DMS 273 (cell line): ENCODE measurements around the gene PPL.

ENCODE experiments used
- DNase-seq: peaks from one replicate; lab custom pipeline; 2025; ENCODE audit not compliant: unreplicated experiment; lab: John Stamatoyannopoulos, UW

The PPL gene

DNA sequence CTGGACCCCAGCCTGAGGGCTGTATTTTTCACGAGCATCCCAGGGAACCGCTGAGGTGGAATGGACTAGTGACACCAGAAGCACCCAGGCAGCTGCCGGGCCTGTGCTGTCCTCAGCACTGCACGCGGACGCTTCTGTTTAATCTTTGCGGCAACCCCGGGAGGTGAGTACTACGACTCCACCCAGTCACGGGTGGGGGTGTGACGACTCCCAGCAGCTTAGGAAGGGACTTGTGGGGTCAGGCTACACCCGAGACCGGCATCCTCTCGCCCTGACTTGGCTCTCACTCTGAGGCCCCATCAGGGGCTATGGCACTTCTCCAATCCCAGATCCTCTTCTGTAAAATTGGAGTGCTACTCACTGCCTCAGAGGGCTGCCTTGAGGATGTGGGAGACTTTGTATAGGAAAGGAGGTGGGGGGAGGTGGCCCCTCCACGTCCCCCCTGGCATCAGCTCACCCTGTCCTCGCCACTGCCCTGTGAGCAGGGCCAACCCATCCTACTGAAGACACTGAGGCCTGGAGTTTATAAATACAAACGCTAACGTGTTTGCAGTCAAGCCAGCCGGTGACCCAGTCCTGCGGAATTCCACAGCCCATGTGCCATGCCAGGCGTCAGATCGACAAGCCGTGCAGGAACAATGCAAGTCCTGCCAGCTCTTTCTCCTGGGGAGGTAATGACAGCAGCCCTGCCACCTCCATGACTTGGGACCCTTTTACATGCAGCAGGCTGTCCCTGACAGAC lies 44.4 kb downstream of the PPL start:
- DNase-seq = peak; percentile 56

DNA sequence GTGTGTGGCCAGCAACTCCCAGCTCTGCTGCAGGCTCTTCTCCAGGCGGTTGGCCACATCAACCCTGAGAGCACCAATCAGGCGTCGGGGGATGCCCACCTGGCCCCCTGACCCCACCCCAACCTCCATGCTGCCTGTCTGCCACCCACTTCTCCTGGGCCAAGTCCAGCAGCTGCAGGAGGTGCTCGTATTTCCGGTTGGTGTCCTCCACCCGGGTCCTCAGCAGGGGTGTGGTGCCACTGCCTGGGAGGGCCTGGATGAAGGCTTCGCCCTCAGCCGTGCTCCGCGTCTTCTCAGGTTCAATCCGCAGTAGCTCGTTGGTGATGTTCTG lies 45.1 kb downstream of the PPL start:
- DNase-seq = no peak

DNA sequence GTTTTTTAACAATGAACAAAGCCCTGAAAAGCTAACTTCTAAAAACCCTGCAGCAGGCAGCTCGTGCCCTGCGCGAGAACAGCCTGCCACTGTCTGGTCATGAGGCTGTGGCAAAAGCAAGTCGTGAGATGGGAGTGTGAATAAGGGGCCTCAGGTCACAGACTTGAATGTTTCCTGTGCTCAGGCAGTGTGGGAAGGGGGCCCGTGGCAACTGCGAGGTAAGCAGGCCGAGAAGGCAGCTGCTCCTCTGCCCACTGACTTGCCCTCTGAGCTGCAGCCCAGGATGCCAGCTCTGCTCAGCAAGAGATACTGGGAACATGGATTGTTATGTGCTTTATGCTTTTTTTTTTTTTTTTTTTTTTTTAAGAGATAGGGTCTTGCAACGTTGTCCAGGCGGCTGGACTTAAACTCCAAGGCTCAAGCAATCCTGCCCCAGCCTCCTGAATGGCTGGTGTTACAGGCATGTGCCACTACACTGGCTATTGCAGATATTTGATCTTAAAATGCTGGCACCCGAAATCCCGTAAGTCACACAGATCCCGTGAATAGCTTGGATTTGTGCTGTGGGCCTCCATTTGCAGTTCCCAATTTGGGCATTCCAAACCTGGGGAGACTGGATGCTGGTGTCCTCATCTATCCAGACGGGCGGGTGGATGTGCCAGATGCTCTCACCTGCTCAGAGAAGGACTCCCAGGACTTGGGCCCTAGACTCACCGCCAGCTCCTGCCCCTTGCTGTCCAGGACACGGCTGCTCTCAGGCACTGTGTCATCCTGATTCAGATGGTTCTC lies 45.7 kb downstream of the PPL start:
- no peak for DNase-seq

DNA sequence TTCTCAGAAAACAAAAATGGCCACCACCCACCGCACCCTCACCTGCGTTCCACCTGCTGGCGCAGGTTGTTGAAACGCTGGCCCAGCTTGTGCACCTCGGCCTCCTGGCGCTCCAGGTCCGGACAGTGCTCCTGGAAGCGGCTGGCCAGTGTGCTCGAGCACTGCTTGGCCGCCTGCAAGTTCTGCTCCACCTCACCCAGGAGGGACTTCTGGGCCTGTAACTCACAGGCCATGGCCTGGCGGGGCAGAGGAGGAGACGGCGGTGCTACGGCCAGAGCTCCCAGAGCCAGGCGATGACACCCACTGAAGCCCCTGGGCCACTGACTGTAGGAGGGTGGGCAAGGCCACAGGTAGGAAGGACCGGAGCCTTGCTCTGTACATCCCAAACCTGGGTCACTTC lies 46.3 kb downstream of the PPL start:
- DNase-seq = no peak

DNA sequence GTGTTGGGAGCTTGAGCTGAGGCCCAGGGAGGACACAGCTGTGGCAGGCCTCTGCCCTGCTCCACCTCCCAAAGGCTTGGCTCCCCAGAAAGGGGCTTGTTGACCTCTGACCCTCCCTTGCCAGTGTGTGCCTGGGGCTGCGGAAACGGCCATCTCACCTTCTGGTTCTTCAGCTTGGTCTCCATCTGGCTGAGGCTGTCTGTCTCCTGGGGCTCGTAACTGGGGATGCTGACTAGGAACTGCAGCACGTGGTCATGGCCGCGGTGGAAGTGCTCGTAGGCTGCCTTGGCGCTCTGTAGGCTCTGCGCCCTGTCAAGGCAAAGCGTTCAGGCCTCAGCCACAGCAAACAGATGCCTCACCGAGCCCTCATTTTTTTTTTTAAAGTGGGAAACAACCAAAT lies 46.9 kb downstream of the PPL start:
- peak; percentile 51 for DNase-seq

DNA sequence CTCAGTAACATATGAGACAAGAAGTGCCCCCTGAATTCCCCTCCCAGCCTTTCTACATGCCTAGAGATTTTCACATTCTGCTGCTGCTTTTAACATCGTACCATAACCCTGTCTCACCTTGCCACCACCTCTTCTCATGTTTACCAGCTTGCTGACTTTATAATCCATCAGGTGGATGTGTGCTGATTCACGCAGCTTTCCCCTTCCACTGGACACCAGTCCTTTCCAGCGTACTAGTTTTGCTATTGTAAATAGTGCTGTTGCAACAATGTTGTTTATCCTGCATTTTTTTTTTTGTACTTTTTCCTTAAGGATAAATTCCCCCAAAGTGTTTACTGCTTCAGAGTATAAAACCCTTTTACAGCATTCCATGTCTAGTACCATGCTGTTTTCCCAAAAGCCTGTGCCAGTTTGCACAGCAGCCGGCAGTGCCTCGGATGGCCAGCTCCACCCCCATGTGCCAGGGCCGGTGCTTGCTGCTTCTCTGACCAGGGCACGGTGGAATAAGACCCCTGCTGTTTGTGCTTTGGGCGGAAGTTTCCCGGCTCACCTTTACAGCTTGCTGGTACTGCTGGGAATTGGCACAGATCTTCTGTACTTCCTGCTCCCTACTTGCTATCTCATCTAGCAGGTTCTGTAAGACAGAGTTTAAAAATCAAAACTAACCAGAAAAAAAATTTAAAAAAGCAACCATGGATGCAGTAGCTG lies 48.4 kb downstream of the PPL start:
- DNase-seq = no peak

DNA sequence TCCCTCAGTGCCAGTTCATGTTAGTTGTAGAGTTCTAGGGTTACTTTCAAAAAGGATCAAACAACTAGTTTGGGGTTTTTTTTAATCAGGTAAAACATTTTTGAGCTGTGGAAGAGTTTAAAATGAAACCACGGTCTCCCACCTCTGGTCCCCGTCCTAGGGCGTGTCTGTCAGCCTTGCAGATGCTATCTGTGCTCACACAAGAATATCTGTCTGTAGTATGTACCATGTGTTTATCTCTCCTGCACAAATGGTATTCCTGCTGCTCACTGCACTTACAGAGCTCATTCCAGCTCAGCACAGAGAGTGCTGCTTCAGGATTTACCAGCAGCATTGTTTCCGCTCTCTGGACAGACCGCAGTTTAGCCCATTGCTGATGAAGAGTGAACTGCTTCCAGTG lies 50.8 kb downstream of the PPL start:
- DNase-seq = no peak

DNA sequence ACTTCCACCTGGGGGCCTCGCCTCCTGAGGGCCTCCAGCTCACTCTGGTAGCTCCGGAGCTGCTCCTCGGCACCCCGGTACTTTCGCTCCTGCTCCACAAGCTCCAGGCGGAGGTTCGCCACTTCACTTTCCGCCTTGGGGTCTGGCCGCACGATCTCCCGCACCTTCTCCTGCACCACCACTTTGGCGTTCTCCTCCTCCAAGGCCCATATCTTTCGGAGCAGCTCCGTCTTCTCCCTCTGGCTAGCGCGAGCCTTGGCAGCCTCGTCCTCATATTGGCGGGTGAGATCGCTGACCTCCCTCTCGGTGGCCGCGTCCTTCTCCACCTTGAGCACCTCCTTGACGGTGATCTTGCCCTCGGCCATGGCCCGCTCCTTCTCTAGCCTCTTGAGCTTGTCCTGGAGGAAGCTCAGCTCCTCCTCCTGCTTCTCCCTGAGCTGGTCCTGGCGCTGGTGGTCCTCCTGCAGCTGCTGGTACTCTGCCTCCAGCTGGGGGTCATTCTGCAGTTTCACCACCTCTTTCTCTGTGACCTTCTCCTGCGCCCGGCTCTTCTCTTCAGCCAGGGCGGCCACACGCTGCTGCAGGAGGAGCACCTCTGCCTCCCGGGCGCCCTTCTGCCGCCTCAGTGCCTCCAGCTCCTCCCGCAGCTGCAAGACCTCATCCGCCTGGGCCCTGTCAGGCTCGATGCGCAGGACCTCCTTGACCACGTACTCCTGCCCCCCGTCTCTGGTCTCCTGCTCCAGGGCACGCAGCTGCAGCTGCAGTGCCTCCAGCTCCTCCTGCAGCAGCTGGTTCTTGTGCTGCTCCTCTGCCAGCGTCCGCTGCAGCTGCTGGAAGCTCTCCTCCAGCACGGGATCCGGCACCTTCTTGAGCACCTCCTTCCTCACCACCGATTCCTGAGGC lies 51.7 kb downstream of the PPL start:
- no peak for DNase-seq

DNA sequence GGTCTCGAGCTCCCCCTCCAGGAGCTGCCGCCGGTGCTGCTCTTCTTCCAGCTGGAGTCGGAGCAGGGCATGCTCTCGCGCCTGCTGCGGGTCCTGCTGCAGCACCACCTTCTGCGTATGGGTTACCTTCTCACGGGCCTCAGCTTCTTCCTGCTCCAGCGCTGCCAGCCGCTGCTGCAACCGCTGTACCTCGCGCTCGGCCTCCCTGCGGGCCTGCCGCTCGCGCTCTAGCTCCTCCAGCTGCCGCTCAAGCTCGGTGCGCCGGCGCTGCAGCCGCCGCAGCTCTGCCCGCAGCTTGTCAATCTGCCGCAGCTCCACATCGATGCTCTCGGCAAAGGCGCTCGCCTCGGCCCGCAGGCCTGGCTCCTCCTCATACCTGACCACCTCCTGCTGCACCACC lies 52.7 kb downstream of the PPL start:
- DNase-seq = no peak

DNA sequence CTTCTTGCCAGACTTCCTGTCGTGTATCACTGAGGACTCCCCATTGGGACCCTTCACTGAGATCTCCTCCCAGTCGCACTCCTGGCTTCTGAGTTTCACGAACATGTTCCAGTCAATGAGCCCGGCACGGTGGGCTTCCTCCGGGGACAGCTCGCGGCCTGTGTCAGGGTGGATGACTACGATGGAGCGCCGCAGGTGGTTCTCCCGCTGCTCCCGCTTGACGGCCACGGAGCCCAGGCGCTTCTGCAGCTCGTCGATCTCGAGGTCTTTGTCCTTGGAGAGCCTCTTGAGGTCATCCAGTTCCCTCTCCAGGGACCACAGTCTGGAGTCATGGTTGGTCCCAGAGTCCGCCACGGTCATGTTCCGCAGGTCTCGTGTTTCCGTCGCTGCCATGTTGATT lies 53.4 kb downstream of the PPL start:
- DNase-seq = no peak

DNA sequence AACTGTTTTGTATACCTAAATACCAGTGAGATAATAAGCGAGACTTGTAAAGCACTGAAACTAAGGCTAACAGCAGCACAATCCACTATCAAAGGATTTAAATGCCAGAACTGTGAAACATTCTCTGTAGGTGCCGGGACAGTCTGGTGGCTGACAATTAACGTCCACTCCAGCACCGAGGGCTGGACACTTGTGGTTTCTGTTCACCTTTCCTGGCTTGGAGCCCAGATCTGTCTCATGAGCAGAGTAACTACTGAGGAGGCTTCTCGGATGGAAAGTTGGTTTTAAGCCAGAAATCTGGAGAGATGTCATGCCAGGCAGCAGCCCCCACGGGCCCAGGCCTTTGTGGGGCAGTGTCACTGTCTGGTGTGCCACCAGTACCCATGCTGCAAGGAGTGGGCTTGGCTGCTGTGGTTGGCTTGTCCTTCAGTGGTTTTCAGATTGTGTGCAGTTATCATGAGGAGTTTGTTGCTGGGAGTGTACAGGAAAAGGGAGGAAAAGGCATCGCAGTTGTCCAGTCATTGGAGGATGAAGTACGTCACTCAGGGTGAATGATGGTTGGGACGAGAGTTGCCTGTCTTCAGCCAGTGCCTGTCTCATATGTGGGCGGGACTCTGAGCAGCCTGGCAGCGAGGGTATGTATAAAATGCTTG lies 54.2 kb downstream of the PPL start:
- DNase-seq = peak; percentile 67

DNA sequence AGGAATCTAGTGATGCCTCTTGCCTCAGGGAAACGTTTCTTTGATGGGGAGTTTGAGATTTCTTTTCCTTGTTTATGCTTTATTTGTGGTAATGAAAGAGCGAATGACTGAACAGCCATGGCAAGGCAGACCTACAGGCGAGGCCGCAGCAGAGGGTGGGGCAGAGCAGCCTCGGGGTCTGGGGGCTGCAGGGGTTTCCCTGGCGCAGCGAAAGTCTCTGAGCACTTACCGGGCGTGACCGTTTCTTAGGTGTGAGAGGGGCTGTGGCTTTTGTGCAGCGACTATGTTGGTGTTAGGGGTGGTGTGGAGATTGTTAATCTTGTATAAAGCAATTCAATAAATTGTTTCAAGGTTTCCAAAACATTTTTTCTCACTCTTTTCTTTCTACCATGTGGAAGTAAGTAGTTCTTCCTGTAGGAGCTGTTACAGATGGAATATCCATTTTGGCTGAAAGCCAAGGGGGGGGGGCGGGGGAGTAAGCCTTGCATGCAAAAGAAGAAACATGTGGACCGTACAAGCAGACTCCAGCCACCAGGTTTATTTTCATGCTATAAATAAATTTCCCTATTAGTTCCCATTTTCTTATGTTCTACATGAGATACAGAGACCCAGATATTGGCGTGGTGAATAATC lies 54.8 kb downstream of the PPL start:
- DNase-seq = peak; percentile 84

DNA sequence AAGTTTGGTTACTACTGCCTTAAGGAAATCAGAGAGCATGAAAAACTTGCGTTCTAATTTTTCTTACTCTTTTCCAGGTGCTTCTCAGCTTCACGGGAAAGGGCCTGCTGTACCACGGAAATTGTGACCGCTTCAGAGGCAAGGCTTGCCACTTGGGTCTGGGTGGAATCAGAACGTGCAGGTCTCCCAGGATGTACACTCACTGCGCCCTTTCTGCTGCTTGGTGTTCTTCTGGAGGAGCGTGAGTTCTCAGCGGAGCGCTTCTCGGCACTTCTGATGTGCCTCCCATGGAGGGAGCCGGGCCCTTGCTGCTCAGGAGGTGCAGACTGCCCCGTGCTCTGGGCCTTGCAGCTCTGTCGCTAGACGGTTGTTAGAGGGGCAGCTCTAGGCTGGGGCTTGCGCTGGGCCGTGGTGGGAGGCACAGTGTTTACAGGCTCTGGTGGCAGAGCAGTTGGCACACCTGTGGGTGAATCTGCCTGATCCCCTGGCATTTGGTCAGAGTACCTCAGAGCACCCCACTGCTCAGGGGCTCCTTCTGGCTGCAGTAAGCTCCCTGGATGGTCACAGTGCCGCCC lies 56.9 kb downstream of the PPL start:
- no peak for DNase-seq

DNA sequence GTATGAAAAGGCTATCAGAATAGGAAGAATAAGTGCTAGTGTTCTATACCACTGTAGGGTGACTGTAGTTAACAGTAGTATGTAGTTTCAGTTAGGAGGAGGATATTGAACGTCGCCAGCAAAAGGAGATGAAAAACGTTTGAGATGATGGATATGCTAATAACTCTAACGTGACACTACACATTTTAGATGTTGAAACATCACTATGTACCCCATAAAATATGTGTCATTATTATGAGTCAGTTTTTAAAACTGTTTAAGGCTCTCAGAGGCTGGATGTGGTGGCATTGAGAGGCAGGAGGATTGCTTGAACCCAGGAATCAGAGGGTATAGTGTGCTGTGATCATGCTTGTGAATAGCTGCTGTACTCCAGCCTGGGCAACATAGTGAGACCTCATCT lies 57.9 kb downstream of the PPL start:
- DNase-seq = no peak

DNA sequence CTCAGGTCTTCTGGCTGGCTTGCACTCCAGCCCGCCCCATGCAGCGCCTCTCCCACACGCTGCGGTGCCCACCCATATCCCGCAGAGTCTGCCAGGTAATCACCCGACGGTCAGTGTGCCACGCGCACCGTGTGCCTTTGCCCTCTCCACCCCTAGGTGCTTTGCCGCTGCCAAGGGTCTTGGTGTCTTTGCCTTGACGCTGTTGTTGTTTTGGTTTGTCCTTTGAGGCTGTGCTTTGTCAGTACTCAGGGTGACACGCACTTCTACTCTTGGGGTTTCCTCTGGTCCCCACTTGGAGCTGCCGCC lies 59.6 kb downstream of the PPL start:
- DNase-seq = no peak

DNA sequence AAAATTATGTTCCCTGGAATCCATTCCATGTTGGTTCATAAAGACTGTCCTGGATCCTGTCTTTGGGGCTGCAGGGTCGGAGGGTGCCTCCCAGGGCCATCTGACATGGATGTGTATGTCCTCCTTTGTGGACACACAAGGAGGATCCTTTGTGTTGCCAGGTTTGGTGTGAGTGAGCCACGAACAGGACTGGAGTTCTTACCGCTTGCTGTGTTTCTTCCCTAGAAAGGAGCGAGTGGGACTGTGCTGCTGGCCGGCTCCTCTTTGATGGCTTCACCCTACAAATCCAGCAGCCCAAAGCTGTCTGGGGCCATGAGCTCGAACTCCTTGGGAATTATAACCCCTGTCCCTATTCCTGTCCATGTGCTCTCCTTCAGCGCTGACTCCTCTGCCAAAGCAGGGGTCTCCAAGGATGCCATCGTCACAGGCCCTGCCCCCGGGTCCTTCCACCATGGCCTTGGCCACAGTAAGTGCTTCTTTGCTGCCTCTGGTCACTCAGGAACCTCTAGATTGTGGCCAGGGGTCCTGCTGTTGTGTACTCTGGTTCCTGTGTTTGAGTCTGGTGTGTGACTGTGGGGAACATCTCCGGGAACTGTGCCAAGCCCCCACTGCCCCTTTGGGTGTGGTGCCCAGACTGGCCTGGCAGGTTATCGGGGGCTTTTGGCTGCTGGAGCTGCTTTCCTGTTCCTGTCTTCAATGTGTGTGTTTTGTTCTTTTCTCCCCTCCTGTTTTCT lies 60.1 kb downstream of the PPL start:
- DNase-seq = no peak

DNA sequence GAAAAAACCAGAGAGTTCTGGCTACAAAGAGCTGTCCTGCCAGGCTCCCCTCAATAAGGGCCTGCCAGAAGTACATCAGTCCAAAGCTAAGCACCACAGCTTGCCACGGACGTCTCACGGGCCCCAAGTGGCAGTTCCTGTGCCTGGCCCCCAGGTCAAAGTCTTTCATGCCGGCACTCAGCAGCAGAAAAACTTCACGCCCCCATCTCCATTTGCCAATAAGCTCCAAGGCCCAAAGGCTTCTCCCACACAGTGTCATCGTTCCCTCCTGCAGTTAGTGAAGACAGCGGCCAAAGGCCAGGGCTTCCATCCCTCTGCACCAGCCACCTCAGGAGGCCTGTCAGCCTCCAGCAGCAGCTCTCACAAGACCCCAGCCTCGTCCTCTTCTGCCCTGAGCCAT lies 62.3 kb downstream of the PPL start:
- no peak for DNase-seq

DNA sequence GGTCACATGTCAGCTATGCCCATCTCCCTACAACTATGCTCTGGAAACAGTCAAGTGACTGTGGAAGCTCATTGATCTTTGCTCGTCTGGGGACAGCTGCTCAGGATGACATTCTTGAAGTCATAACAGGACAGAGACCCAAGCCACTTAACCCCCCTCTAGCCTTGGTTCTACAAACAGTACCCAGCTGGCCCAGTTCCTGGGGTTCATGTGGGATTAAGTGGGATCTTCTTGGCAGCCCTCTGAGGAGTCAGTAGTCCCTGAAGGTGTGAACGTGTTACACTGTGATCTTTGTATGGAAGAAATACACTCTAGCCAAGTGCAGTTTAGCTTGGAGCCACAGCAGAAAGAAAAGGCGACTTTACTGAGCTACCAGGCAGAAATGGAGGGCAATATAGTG lies 63.9 kb downstream of the PPL start:
- DNase-seq = no peak

DNA sequence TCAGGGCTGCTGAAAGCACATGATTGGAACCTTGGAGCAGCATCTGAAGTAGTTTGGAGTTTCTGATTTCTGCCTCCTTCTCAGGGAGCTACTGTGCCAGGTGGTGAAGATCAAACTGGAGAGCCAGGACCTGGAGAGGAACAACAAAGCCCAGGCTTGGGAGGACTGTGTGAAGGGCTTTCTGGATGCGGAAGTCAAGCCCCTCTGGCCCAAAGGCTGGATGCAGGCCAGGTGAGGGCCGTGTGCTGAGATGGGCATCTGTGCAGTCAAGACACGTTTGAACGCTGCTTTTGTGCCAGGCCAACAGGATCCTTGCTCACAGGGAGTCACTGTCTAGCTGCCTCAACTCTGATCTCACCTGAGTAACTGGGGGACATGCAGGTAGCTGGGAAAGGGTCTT lies 65.9 kb downstream of the PPL start:
- no peak for DNase-seq
